SJSA1 (cell line): ENCODE results near the gene MYLK. TPM values are rescaled to one million over a fixed set of nuclear protein-coding genes. Genes with fewer than 3 reads are reported as not detected.

Source experiments
- DNase-seq, 2 experiments: peaks; one replicate each; pipeline ENCODE4 v3.0.0-alpha.2; 2015 to 2020; ENCODE audit warnings: low spot score in 2 of 2, low read depth in 1 of 2
- H3K27ac ChIP-seq: fragments of 250-450 bp; sonication (Bioruptor Pico); 2 replicates; pipeline ENCODE4 v1.5.1; 2020; ENCODE audit warnings: mild to moderate bottlenecking, moderate library complexity
- H3K27me3 ChIP-seq: fragments of 250-450 bp; sonication (Bioruptor Pico); replicated peaks from 2 replicates; pipeline ENCODE4 v1.5.1; 2020; ENCODE audit warnings: mild to moderate bottlenecking, moderate library complexity
- H3K36me3 ChIP-seq: fragments of 250-450 bp; sonication (Bioruptor Pico); 2 replicates; pipeline ENCODE4 v1.5.1; 2020; ENCODE audit warnings: mild to moderate bottlenecking
- H3K4me1 ChIP-seq: fragments of 250-450 bp; sonication (Bioruptor Pico); replicated peaks from 2 replicates; pipeline ENCODE4 v1.6.1; 2021; ENCODE audit warnings: mild to moderate bottlenecking
- H3K4me3 ChIP-seq: fragments of 250-450 bp; sonication (Bioruptor Pico); 2 replicates; pipeline ENCODE4 v1.5.1; 2020; ENCODE audit warnings: mild to moderate bottlenecking
- H3K9me3 ChIP-seq: fragments of 250-450 bp; sonication (Bioruptor Pico); replicated peaks from 2 replicates; pipeline ENCODE4 v1.5.1; 2020; ENCODE audit warnings: mild to moderate bottlenecking
- total RNA-seq: library from RNA; depleted of rRNA; stranded (reverse); fragments of >200 nt; shearing (Covaris generic); gene quantifications from 2 replicates; pipeline ENCODE4 v1.2.3, GENCODE V29; 2014

MYLK gene
- total RNA-seq, 1 experiment from 2014 or later = 147 TPM

- Histone ChIP-seq H3K27me3 (no peaks in the 10 kb centered on the region), H3K9me3 (no peaks in the 10 kb centered on the region; the same call in 1 of the 2 replicates), H3K4me1 (no peaks in the 10 kb centered on the region), H3K36me3 (no peaks in the 10 kb centered on the region), H3K4me3 (no peak overlapping the region), H3K27ac (no peak overlapping the region)
- DNase-seq = no peak
These were observed 19.4 kb downstream of the MYLK start for GRCh38 chr3:123864706-123865105.

- Histone ChIP-seq H3K4me1 (no peaks in the 10 kb centered on the region), H3K9me3 (no peaks in the 10 kb centered on the region; the same call in 1 of the 2 replicates), H3K27me3 (no peaks in the 10 kb centered on the region), H3K36me3 (no peaks in the 10 kb centered on the region), H3K4me3 (no peak overlapping the region), H3K27ac (no peak overlapping the region)
- DNase-seq = no peak
These were observed 22.0 kb downstream of the MYLK start for GRCh38 chr3:123862152-123862551.

GRCh38 chr3:123861081-123861836 is 22.9 kb downstream of the MYLK start:
- Histone ChIP-seq H3K4me3 (no peak overlapping the region), H3K4me1 (no peaks in the 10 kb centered on the region), H3K9me3 (no peaks in the 10 kb centered on the region; the same call in 1 of the 2 replicates), H3K27me3 (no peaks in the 10 kb centered on the region), H3K27ac (no peak overlapping the region), H3K36me3 (no peaks in the 10 kb centered on the region)
- DNase-seq = no peak

GRCh38 chr3:123859177-123859576 is 25.0 kb downstream of the MYLK start:
- H3K27ac ChIP-seq = no peak overlapping the region
- no peaks in the 10 kb centered on the region for H3K4me1 ChIP-seq
- no peak overlapping the region for H3K4me3 ChIP-seq
- no peaks in the 10 kb centered on the region for H3K9me3 ChIP-seq
- no peak for DNase-seq
- H3K36me3 ChIP-seq = no peaks in the 10 kb centered on the region
- H3K27me3 ChIP-seq = no peaks in the 10 kb centered on the region

- Histone ChIP-seq H3K4me3 (no peak overlapping the region), H3K27me3 (no peaks in the 10 kb centered on the region), H3K27ac (no peak overlapping the region), H3K36me3 (no peaks in the 10 kb centered on the region), H3K4me1 (no peaks in the 10 kb centered on the region), H3K9me3 (no peaks in the 10 kb centered on the region)
- no peak for DNase-seq
These were observed 29.2 kb downstream of the MYLK start for GRCh38 chr3:123854905-123855304.

GRCh38 chr3:123853686-123854372 is 30.3 kb downstream of the MYLK start:
- Histone ChIP-seq H3K4me3 (no peak overlapping the region), H3K4me1 (no peaks in the 10 kb centered on the region), H3K36me3 (no peaks in the 10 kb centered on the region), H3K27ac (no peak overlapping the region), H3K9me3 (no peaks in the 10 kb centered on the region), H3K27me3 (no peaks in the 10 kb centered on the region)
- no peak for DNase-seq

GRCh38 chr3:123847209-123847608 is 36.9 kb downstream of the MYLK start:
- no peak overlapping the region for H3K4me3 ChIP-seq
- H3K27me3 ChIP-seq = no peaks in the 10 kb centered on the region
- no peak overlapping the region for H3K27ac ChIP-seq
- no peaks in the 10 kb centered on the region for H3K4me1 ChIP-seq
- no peaks in the 10 kb centered on the region for H3K36me3 ChIP-seq
- peaks cover 6% of the 10 kb centered on the region; the same call in 1 of the 2 replicates for H3K9me3 ChIP-seq
- DNase-seq = no peak

GRCh38 chr3:123843668-123844067 is 40.5 kb downstream of the MYLK start:
- Histone ChIP-seq H3K36me3 (no peaks in the 10 kb centered on the region), H3K27ac (no peak overlapping the region), H3K4me1 (no peaks in the 10 kb centered on the region), H3K27me3 (no peaks in the 10 kb centered on the region), H3K9me3 (peaks cover 6% of the 10 kb centered on the region; the same call in 1 of the 2 replicates), H3K4me3 (no peak overlapping the region)
- no peak for DNase-seq

- no peak overlapping the region for H3K27ac ChIP-seq
These were observed 41.4 kb downstream of the MYLK start for GRCh38 chr3:123842711-123843110.

GRCh38 chr3:123841476-123842238 is 42.5 kb downstream of the MYLK start:
- no peak for DNase-seq
- Histone ChIP-seq H3K27ac (no peak overlapping the region), H3K36me3 (no peaks in the 10 kb centered on the region), H3K27me3 (no peaks in the 10 kb centered on the region), H3K9me3 (peaks cover 3% of the 10 kb centered on the region; the same call in 1 of the 2 replicates), H3K4me1 (no peaks in the 10 kb centered on the region), H3K4me3 (no peak overlapping the region)

More at GRCh38 chr3:123842711-123843110, 41.4 kb downstream of the MYLK start:
- H3K36me3 ChIP-seq = no peaks in the 10 kb centered on the region
- no peak overlapping the region for H3K4me3 ChIP-seq
- no peak for DNase-seq
- peaks cover 6% of the 10 kb centered on the region; the same call in 1 of the 2 replicates for H3K9me3 ChIP-seq
- H3K27me3 ChIP-seq = no peaks in the 10 kb centered on the region
- no peaks in the 10 kb centered on the region for H3K4me1 ChIP-seq

- H3K27ac ChIP-seq = no peak overlapping the region
- no peaks in the 10 kb centered on the region for H3K4me1 ChIP-seq
- DNase-seq = no peak
These were observed 43.2 kb downstream of the MYLK start for GRCh38 chr3:123840961-123841360.

GRCh38 chr3:123837858-123838257 is 46.3 kb downstream of the MYLK start:
- DNase-seq = no peak
- Histone ChIP-seq H3K4me1 (peaks cover 18% of the 10 kb centered on the region), H3K27ac (no peak overlapping the region), H3K4me3 (no peak overlapping the region), H3K27me3 (no peaks in the 10 kb centered on the region), H3K36me3 (no peaks in the 10 kb centered on the region), H3K9me3 (peaks cover 3% of the 10 kb centered on the region)

More at GRCh38 chr3:123840961-123841360, 43.2 kb downstream of the MYLK start:
- Histone ChIP-seq H3K4me3 (no peak overlapping the region), H3K27me3 (no peaks in the 10 kb centered on the region), H3K9me3 (peaks cover 3% of the 10 kb centered on the region; the same call in 1 of the 2 replicates), H3K36me3 (no peaks in the 10 kb centered on the region)

GRCh38 chr3:123834631-123835030 is 49.5 kb downstream of the MYLK start:
- Histone ChIP-seq H3K4me1 (peaks cover 18% of the 10 kb centered on the region), H3K27ac (no peak overlapping the region), H3K9me3 (no peaks in the 10 kb centered on the region; the same call in 1 of the 2 replicates), H3K36me3 (no peaks in the 10 kb centered on the region), H3K27me3 (no peaks in the 10 kb centered on the region), H3K4me3 (no peak overlapping the region)
- DNase-seq = peak; percentile 56 to 63
